ENCODE results near the gene PRR11. TPM values are rescaled to one million over a fixed set of nuclear protein-coding genes. Genes with fewer than 3 reads are reported as not detected.

Gene PRR11
- total RNA-seq, 2 donors from 2014 or later: 0.33 TPM; not detected in 1

DNA sequence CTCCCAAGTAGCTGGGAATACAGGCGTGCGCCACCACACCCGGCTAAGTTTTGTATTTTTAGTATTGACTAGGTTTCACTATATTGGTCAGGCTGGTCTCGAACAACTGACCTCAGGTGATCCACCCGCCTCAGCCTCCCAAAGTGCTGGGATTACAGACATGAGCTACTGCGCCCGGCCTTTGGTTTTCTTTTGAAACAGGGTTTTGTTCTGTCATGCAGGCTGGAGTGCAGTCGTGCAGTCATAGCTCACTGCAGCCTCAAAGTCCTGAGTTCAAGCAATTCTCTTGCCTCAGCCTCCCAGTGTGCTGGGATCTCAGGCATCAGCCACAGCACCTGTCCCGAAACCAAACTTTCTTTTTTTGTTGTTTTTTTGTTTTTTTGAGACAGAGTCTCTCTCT is 25.1 kb downstream of the PRR11 start:
- H3K4me3 ChIP-seq: no peak overlapping the region
- no peak for ATAC-seq
- no peaks in the 10 kb centered on the region for H3K9me3 ChIP-seq
- no peak overlapping the region for H3K27ac ChIP-seq
- no peaks in the 10 kb centered on the region for H3K4me1 ChIP-seq
- H3K36me3 ChIP-seq (replicated peaks in 1 of 2; ENCODE audit: insufficient read depth in 1 of 2, low read depth in 2 of 2): no peaks in the 10 kb centered on the region
- no peaks in the 10 kb centered on the region for H3K27me3 ChIP-seq
- DNase-seq: no peak
- intact Hi-C loops (cut with DNase I): no loop called here
- WGBS, 2 donors: 95% methylated on average over 8 to 9 of the region's 9 CpGs
- TF ChIP-seq POLR2A (IDR thresholded peaks at IDR 0.05): no peak
- TF ChIP-seq, protein P1, sequence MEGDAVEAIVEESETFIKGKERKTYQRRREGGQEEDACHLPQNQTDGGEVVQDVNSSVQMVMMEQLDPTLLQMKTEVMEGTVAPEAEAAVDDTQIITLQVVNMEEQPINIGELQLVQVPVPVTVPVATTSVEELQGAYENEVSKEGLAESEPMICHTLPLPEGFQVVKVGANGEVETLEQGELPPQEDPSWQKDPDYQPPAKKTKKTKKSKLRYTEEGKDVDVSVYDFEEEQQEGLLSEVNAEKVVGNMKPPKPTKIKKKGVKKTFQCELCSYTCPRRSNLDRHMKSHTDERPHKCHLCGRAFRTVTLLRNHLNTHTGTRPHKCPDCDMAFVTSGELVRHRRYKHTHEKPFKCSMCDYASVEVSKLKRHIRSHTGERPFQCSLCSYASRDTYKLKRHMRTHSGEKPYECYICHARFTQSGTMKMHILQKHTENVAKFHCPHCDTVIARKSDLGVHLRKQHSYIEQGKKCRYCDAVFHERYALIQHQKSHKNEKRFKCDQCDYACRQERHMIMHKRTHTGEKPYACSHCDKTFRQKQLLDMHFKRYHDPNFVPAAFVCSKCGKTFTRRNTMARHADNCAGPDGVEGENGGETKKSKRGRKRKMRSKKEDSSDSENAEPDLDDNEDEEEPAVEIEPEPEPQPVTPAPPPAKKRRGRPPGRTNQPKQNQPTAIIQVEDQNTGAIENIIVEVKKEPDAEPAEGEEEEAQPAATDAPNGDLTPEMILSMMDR (IDR thresholded peaks at IDR 0.05): no peak

DNA sequence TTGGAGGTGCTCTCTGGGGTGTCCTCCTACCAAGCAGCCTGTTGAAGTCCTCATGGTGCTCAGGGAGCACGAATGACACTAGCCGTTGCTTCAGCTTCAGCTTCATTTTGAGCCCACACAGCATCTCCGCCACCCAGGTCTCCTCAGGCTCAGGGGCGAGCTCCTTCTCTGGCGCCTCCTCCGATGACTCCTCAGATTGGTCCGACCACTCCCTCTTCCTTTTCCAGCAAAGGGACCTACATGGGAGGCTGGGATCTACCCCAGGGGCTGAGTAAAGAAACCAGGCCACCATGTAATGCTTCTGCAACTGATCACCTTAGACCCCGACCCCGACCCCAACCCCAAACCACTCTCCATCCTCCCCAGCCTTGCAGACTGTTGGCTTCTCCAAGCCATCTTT is 25.9 kb downstream of the PRR11 start:
- H3K27ac ChIP-seq: no peak overlapping the region
- ATAC-seq (no peak), DNase-seq (no peak)
- TF ChIP-seq, protein P1 (IDR thresholded peaks at IDR 0.05): no peak
- no peak for TF ChIP-seq POLR2A (IDR thresholded peaks at IDR 0.05)
- intact Hi-C loops (cut with DNase I): no loop called here
- H3K36me3 ChIP-seq (replicated peaks in 1 of 2; ENCODE audit: insufficient read depth in 1 of 2, low read depth in 2 of 2): no peaks in the 10 kb centered on the region
- H3K4me1 ChIP-seq: no peaks in the 10 kb centered on the region
- H3K27me3 ChIP-seq: no peaks in the 10 kb centered on the region
- H3K4me3 ChIP-seq: no peak overlapping the region
- H3K9me3 ChIP-seq: no peaks in the 10 kb centered on the region
- 91 to 98% methylated on average over 9 of the region's 9 CpGs for WGBS, 2 donors

GRCh38 chr17:59185997-59186396 is 30.5 kb downstream of the PRR11 start:
- H3K4me1 ChIP-seq: no peaks in the 10 kb centered on the region
- no peak overlapping the region for H3K27ac ChIP-seq
- ATAC-seq: no peak
- H3K36me3 ChIP-seq (replicated peaks in 1 of 2; ENCODE audit: insufficient read depth in 1 of 2, low read depth in 2 of 2): no peaks in the 10 kb centered on the region
- no peaks in the 10 kb centered on the region for H3K9me3 ChIP-seq
- TF ChIP-seq, protein P1 (IDR thresholded peaks at IDR 0.05): no peak
- TF ChIP-seq POLR2A (IDR thresholded peaks at IDR 0.05): no peak
- intact Hi-C loops (cut with DNase I): no loop called here
- no peak overlapping the region for H3K4me3 ChIP-seq
- no peak for DNase-seq
- no peaks in the 10 kb centered on the region for H3K27me3 ChIP-seq

DNA sequence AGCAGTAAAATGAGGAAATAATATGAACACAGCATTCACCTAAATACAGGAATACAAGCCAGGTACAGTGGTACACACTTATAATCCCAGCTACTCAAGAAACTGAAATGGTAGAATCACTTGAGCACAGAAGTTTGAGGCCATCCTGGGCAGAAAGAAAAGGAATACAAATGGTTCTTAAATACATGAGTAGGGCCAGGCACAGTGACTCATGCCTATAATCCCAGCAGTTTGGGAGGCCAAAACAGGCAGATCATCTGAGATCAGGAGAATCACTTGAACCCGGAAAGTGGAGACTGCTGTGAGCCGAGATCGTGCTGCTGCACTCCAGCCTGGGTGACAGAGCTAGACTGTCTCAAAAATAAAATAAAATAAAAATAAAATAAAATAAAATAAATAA is 31.3 kb downstream of the PRR11 start:
- DNase-seq: no peak
- 98 to 100% methylated on average over 3 of the region's 3 CpGs for WGBS, 2 donors
- H3K4me1 ChIP-seq: no peaks in the 10 kb centered on the region
- no peak for ATAC-seq
- no peaks in the 10 kb centered on the region for H3K9me3 ChIP-seq
- intact Hi-C loops (cut with DNase I): no loop called here
- H3K4me3 ChIP-seq: no peak overlapping the region
- no peak for TF ChIP-seq POLR2A (IDR thresholded peaks at IDR 0.05)
- TF ChIP-seq, protein P1 (IDR thresholded peaks at IDR 0.05): no peak
- no peak overlapping the region for H3K27ac ChIP-seq
- no peaks in the 10 kb centered on the region for H3K36me3 ChIP-seq (replicated peaks in 1 of 2; ENCODE audit: insufficient read depth in 1 of 2, low read depth in 2 of 2)
- H3K27me3 ChIP-seq: no peaks in the 10 kb centered on the region

GRCh38 chr17:59190806-59191205 is 35.3 kb downstream of the PRR11 start:
- Histone ChIP-seq H3K4me3 (no peak overlapping the region), H3K9me3 (no peaks in the 10 kb centered on the region), H3K27ac (no peak overlapping the region), H3K36me3 (replicated peaks in 1 of 2; ENCODE audit: insufficient read depth in 1 of 2, low read depth in 2 of 2) (no peaks in the 10 kb centered on the region), H3K4me1 (no peaks in the 10 kb centered on the region), H3K27me3 (no peaks in the 10 kb centered on the region)
- WGBS, 2 donors: 79 to 96% methylated on average over 2 of the region's 2 CpGs
- ATAC-seq (no peak), DNase-seq (no peak)
- intact Hi-C loops (cut with DNase I): no loop called here
- no peak for TF ChIP-seq POLR2A (IDR thresholded peaks at IDR 0.05)
- TF ChIP-seq, protein P1 (IDR thresholded peaks at IDR 0.05): no peak

Data from body of pancreas (tissue), 4 donors.